Tibial nerve (tissue), 3 donors: Measurements from ENCODE around the gene EYS.

Experiments used
- CTCF ChIP-seq, 5 experiments: fragments of 200-600 bp in 3 of 5; fragments of 450-650 bp in 2 of 5; sonication (generic) in 3 of 5; IDR thresholded peaks; one replicate each; pipeline ENCODE4 v1.5.1; 2016 to 2019; ENCODE audit warnings: antibody characterized with exemption in 5 of 5, mild to moderate bottlenecking in 3 of 5, moderate library complexity in 2 of 5
- POLR2A ChIP-seq, 2 donors: fragments of 450-650 bp; IDR thresholded peaks; one replicate each; pipeline ENCODE4 v1.6.1; 2017; ENCODE audit warnings: antibody characterized with exemption in 2 of 2, mild to moderate bottlenecking in 2 of 2, moderate library complexity in 2 of 2

GRCh38 chr6:64774881-64775280, 932.1 kb downstream of the EYS start:
- TF ChIP-seq CTCF (IDR thresholded peaks at IDR 0.05) (no peak), POLR2A (IDR thresholded peaks at IDR 0.05) (no peak)
